Measurements from ENCODE around the gene MSH4. TPM values are rescaled to one million over a fixed set of nuclear protein-coding genes. Genes with fewer than 3 reads are reported as not detected.
"Not testable (repeated sequence)": the region's sequence is repeated elsewhere in the genome, so short reads cannot be mapped to it uniquely, and the experiment has no call there.

The MSH4 gene
- total RNA-seq, 2 experiments from 2014 or later, result 0.40 to 0.46 TPM

GRCh38 chr1:75808921-75809320 is 12.2 kb downstream of the MSH4 start:
- no peaks in the 10 kb centered on the region for H3K4me1 Mint-ChIP-seq
- DNase-seq, result no peak
- CTCF ChIA-PET, result no interaction called here
- no peak overlapping the region for H3K27ac Mint-ChIP-seq
- no peaks in the 10 kb centered on the region for H3K36me3 Mint-ChIP-seq (ENCODE audit: low read depth)
- H3K27me3 Mint-ChIP-seq, result no peaks in the 10 kb centered on the region
- no peak overlapping the region for H3K4me3 Mint-ChIP-seq
- POLR2A ChIA-PET, result no interaction called here
- no peaks in the 10 kb centered on the region for H3K9me3 Mint-ChIP-seq

- H3K36me3 Mint-ChIP-seq (ENCODE audit: low read depth); H3K27me3 Mint-ChIP-seq; DNase-seq; H3K27ac Mint-ChIP-seq; POLR2A ChIA-PET; H3K4me1 Mint-ChIP-seq; H3K4me3 Mint-ChIP-seq; CTCF ChIA-PET; H3K9me3 Mint-ChIP-seq: not testable (repeated sequence)
Measured at GRCh38 chr1:75810113-75810512, 13.4 kb downstream of the MSH4 start.

GRCh38 chr1:75811211-75811981 is 14.7 kb downstream of the MSH4 start:
- POLR2A ChIA-PET, result no interaction called here
- CTCF ChIA-PET, result no interaction called here
- Mint-ChIP-seq H3K4me3 (no peak overlapping the region), H3K9me3 (no peaks in the 10 kb centered on the region), H3K27me3 (no peaks in the 10 kb centered on the region), H3K36me3 (ENCODE audit: low read depth) (no peaks in the 10 kb centered on the region), H3K4me1 (no peaks in the 10 kb centered on the region), H3K27ac (no peak overlapping the region)
- no peak for DNase-seq

- H3K4me3 Mint-ChIP-seq, result no peak overlapping the region
- no peak for DNase-seq
- H3K27me3 Mint-ChIP-seq, result no peaks in the 10 kb centered on the region
- POLR2A ChIA-PET, result no interaction called here
- no peaks in the 10 kb centered on the region for H3K4me1 Mint-ChIP-seq
- no peaks in the 10 kb centered on the region for H3K9me3 Mint-ChIP-seq
- no peaks in the 10 kb centered on the region for H3K36me3 Mint-ChIP-seq (ENCODE audit: low read depth)
- CTCF ChIA-PET, result interaction anchor here (1.7 kb wide), 1 partner anchor 12 kb away, joined by 6 read pairs; no protein-coding TSS in a partner anchor
- no peak overlapping the region for H3K27ac Mint-ChIP-seq
Measured at GRCh38 chr1:75812065-75812464, 15.4 kb downstream of the MSH4 start.

- POLR2A ChIA-PET, result not testable (repeated sequence)
Measured at GRCh38 chr1:75823596-75823995, 26.9 kb downstream of the MSH4 start.

GRCh38 chr1:75836528-75837100 is 39.9 kb downstream of the MSH4 start:
- H3K9me3 Mint-ChIP-seq, result peaks cover 6% of the 10 kb centered on the region
- H3K4me1 Mint-ChIP-seq, result no peaks in the 10 kb centered on the region
- no peaks in the 10 kb centered on the region for H3K27me3 Mint-ChIP-seq
- ChIA-PET POLR2A (no interaction called here), CTCF (no interaction called here)
- H3K27ac Mint-ChIP-seq, result no peak overlapping the region
- H3K36me3 Mint-ChIP-seq (ENCODE audit: low read depth), result no peaks in the 10 kb centered on the region
- no peak overlapping the region for H3K4me3 Mint-ChIP-seq
- DNase-seq, result no peak

More at GRCh38 chr1:75823596-75823995, 26.9 kb downstream of the MSH4 start:
- H3K27ac Mint-ChIP-seq; CTCF ChIA-PET; H3K27me3 Mint-ChIP-seq; H3K4me1 Mint-ChIP-seq; H3K4me3 Mint-ChIP-seq; H3K9me3 Mint-ChIP-seq; DNase-seq; H3K36me3 Mint-ChIP-seq (ENCODE audit: low read depth): not testable (repeated sequence)

GRCh38 chr1:75838079-75838478 is 41.4 kb downstream of the MSH4 start:
- no peak overlapping the region for H3K27ac Mint-ChIP-seq
- H3K36me3 Mint-ChIP-seq (ENCODE audit: low read depth), result no peaks in the 10 kb centered on the region
- DNase-seq, result no peak
- ChIA-PET CTCF (no interaction called here), POLR2A (no interaction called here)
- peaks cover 6% of the 10 kb centered on the region for H3K9me3 Mint-ChIP-seq
- H3K4me1 Mint-ChIP-seq, result no peaks in the 10 kb centered on the region
- no peak overlapping the region for H3K4me3 Mint-ChIP-seq
- H3K27me3 Mint-ChIP-seq, result no peaks in the 10 kb centered on the region

GRCh38 chr1:75841421-75841820 is 44.7 kb downstream of the MSH4 start:
- Mint-ChIP-seq H3K36me3 (ENCODE audit: low read depth) (no peaks in the 10 kb centered on the region), H3K27me3 (no peaks in the 10 kb centered on the region), H3K4me1 (no peaks in the 10 kb centered on the region), H3K9me3 (peaks cover 3% of the 10 kb centered on the region), H3K4me3 (no peak overlapping the region), H3K27ac (no peak overlapping the region)
- DNase-seq, result no peak
- ChIA-PET POLR2A (no interaction called here), CTCF (interaction anchor here (0.7 kb wide), 1 partner anchor 17 kb away, joined by 5 read pairs; no protein-coding TSS in a partner anchor)

- ChIA-PET CTCF (no interaction called here), POLR2A (no interaction called here)
- DNase-seq, result no peak
- Mint-ChIP-seq H3K4me3 (no peak overlapping the region), H3K4me1 (no peaks in the 10 kb centered on the region), H3K27ac (no peak overlapping the region), H3K27me3 (no peaks in the 10 kb centered on the region), H3K36me3 (ENCODE audit: low read depth) (no peaks in the 10 kb centered on the region), H3K9me3 (no peaks in the 10 kb centered on the region)
Measured at GRCh38 chr1:75845576-75845975, 48.9 kb downstream of the MSH4 start.

GRCh38 chr1:75855010-75855409 is 58.3 kb downstream of the MSH4 start:
- DNase-seq, result no peak
- Mint-ChIP-seq H3K9me3 (no peaks in the 10 kb centered on the region), H3K36me3 (ENCODE audit: low read depth) (no peaks in the 10 kb centered on the region), H3K4me1 (no peaks in the 10 kb centered on the region), H3K27me3 (peaks cover 7% of the 10 kb centered on the region), H3K27ac (no peak overlapping the region), H3K4me3 (no peak overlapping the region)
- CTCF ChIA-PET, result no interaction called here
- POLR2A ChIA-PET, result no interaction called here

- CTCF ChIA-PET, result no interaction called here
- no peak overlapping the region for H3K4me3 Mint-ChIP-seq
Measured at GRCh38 chr1:75855734-75856133, 59.1 kb downstream of the MSH4 start.

GRCh38 chr1:75861831-75862230 is 65.1 kb downstream of the MSH4 start:
- Mint-ChIP-seq H3K27ac (no peak overlapping the region), H3K4me1 (no peaks in the 10 kb centered on the region), H3K4me3 (no peak overlapping the region), H3K27me3 (peaks cover 3% of the 10 kb centered on the region), H3K36me3 (ENCODE audit: low read depth) (no peaks in the 10 kb centered on the region), H3K9me3 (no peaks in the 10 kb centered on the region)
- ChIA-PET CTCF (no interaction called here), POLR2A (no interaction called here)
- DNase-seq, result no peak

More at GRCh38 chr1:75855734-75856133, 59.1 kb downstream of the MSH4 start:
- POLR2A ChIA-PET, result no interaction called here
- no peak overlapping the region for H3K27ac Mint-ChIP-seq
- DNase-seq, result no peak
- no peaks in the 10 kb centered on the region for H3K4me1 Mint-ChIP-seq
- H3K27me3 Mint-ChIP-seq, result peaks cover 7% of the 10 kb centered on the region
- H3K9me3 Mint-ChIP-seq, result no peaks in the 10 kb centered on the region
- H3K36me3 Mint-ChIP-seq (ENCODE audit: low read depth), result no peaks in the 10 kb centered on the region

GRCh38 chr1:75870951-75871350 is 74.3 kb downstream of the MSH4 start:
- Mint-ChIP-seq H3K36me3 (ENCODE audit: low read depth) (no peaks in the 10 kb centered on the region), H3K27me3 (no peaks in the 10 kb centered on the region), H3K9me3 (no peaks in the 10 kb centered on the region), H3K27ac (no peak overlapping the region), H3K4me1 (no peaks in the 10 kb centered on the region), H3K4me3 (no peak overlapping the region)
- ChIA-PET CTCF (no interaction called here), POLR2A (no interaction called here)
- DNase-seq, result no peak

GRCh38 chr1:75879985-75880384 is 83.3 kb downstream of the MSH4 start:
- CTCF ChIA-PET, result no interaction called here
- H3K27me3 Mint-ChIP-seq, result peaks cover 2% of the 10 kb centered on the region
- no peak overlapping the region for H3K4me3 Mint-ChIP-seq
- no peaks in the 10 kb centered on the region for H3K36me3 Mint-ChIP-seq (ENCODE audit: low read depth)
- no peak for DNase-seq
- H3K4me1 Mint-ChIP-seq, result no peaks in the 10 kb centered on the region
- no peak overlapping the region for H3K27ac Mint-ChIP-seq
- POLR2A ChIA-PET, result no interaction called here
- H3K9me3 Mint-ChIP-seq, result no peaks in the 10 kb centered on the region

All from activated CD4-positive, alpha-beta T cell treated with anti-CD3 and anti-CD28 coated beads, Interleukin-2, amount 10 ng/mL, durations not matched to agents 7 days and 5 days (primary cell).